Panc1 (cell line): ENCODE results near the gene CNTNAP3B.
"Not testable (repeated sequence)": the region's sequence is repeated elsewhere in the genome, so short reads cannot be mapped to it uniquely, and the experiment has no call there.

Source experiments
- CTCF ChIP-seq: fragments of 450-650 bp; IDR thresholded peaks from 2 replicates; pipeline ENCODE4 v1.5.1; 2017; ENCODE audit warnings: mild to moderate bottlenecking
- POLR2AphosphoS5 ChIP-seq: IDR thresholded peaks from 2 replicates; pipeline ENCODE4 v1.6.1; 2012; ENCODE audit warnings: mild to moderate bottlenecking, low read depth, low read length, moderate library complexity
- REST ChIP-seq, 2 experiments: IDR thresholded peaks; 2 replicates each; pipeline ENCODE4 v1.6.1; 2011 to 2012; ENCODE audit warnings: low read depth in 2 of 2, control low read depth in 1 of 2, low read length in 1 of 2, mild to moderate bottlenecking in 1 of 2, moderate library complexity in 1 of 2; ENCODE audit not compliant: insufficient read depth in 1 of 2
- SIN3A ChIP-seq: IDR thresholded peaks from 2 replicates; pipeline ENCODE4 v1.6.1; 2012; ENCODE audit warnings: low read depth, mild to moderate bottlenecking, low read length, moderate library complexity, borderline replicate concordance; ENCODE audit not compliant: insufficient read depth

- not testable (repeated sequence) for TF ChIP-seq CTCF; POLR2AphosphoS5; SIN3A; REST (IDR thresholded peaks at IDR 0.05; ENCODE audit: insufficient read depth in 1 of 2, low read depth in 2 of 2, low read length in 1 of 2)
Observed at GRCh38 chr9:41935727-41936126, 193.5 kb downstream of the CNTNAP3B start.
